Measurements from ENCODE around the gene FMN2.

FMN2 gene

GRCh38 chr1:240356568-240356967 lies 264.9 kb downstream of the FMN2 start:
- TF ChIP-seq, protein P1, sequence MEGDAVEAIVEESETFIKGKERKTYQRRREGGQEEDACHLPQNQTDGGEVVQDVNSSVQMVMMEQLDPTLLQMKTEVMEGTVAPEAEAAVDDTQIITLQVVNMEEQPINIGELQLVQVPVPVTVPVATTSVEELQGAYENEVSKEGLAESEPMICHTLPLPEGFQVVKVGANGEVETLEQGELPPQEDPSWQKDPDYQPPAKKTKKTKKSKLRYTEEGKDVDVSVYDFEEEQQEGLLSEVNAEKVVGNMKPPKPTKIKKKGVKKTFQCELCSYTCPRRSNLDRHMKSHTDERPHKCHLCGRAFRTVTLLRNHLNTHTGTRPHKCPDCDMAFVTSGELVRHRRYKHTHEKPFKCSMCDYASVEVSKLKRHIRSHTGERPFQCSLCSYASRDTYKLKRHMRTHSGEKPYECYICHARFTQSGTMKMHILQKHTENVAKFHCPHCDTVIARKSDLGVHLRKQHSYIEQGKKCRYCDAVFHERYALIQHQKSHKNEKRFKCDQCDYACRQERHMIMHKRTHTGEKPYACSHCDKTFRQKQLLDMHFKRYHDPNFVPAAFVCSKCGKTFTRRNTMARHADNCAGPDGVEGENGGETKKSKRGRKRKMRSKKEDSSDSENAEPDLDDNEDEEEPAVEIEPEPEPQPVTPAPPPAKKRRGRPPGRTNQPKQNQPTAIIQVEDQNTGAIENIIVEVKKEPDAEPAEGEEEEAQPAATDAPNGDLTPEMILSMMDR (IDR thresholded peaks at IDR 0.05; ENCODE audit: borderline replicate concordance, control extremely low read depth, extremely low read depth, insufficient read depth, missing control alignments) = no peak
- no peak for DNase-seq (ENCODE audit: low spot score)
- in situ Hi-C loops (cut with MboI; ENCODE audit: low sequenced_read_pairs, unreplicated experiment) = no loop called here

- DNase-seq (ENCODE audit: low spot score) = no peak
- in situ Hi-C loops (cut with MboI; ENCODE audit: low sequenced_read_pairs, unreplicated experiment) = no loop called here
- TF ChIP-seq, protein P1 (IDR thresholded peaks at IDR 0.05; ENCODE audit: borderline replicate concordance, control extremely low read depth, extremely low read depth, insufficient read depth, missing control alignments) = no peak
Measured at GRCh38 chr1:240362046-240362445, 270.4 kb downstream of the FMN2 start.

DNA sequence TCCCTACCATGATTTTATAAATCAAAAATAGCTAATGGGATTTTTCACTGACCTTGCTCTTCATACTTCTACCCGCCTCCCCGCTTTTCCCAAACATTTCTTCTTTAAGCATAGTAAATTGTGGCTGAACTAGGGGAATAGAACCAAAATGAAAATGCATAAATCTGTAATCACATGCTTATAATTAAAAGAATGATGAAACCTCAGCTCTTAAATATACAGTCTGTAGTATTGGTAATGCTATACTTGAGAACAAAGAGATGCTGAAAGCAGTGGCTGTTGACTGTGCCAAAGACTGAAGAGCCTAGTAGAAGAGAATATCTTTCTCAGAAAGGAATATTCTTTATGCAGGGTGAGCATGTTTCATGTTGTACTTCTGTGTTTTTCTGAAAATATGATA lies 271.1 kb downstream of the FMN2 start:
- DNase-seq (ENCODE audit: low spot score) = no peak
- TF ChIP-seq, protein P1 (IDR thresholded peaks at IDR 0.05; ENCODE audit: borderline replicate concordance, control extremely low read depth, extremely low read depth, insufficient read depth, missing control alignments) = no peak
- in situ Hi-C loops (cut with MboI; ENCODE audit: low sequenced_read_pairs, unreplicated experiment) = no loop called here

- in situ Hi-C loops (cut with MboI; ENCODE audit: low sequenced_read_pairs, unreplicated experiment) = no loop called here
- no peak for DNase-seq (ENCODE audit: low spot score)
- TF ChIP-seq, protein P1 (IDR thresholded peaks at IDR 0.05; ENCODE audit: borderline replicate concordance, control extremely low read depth, extremely low read depth, insufficient read depth, missing control alignments) = no peak
Measured at GRCh38 chr1:240363315-240363714, 271.6 kb downstream of the FMN2 start.

DNA sequence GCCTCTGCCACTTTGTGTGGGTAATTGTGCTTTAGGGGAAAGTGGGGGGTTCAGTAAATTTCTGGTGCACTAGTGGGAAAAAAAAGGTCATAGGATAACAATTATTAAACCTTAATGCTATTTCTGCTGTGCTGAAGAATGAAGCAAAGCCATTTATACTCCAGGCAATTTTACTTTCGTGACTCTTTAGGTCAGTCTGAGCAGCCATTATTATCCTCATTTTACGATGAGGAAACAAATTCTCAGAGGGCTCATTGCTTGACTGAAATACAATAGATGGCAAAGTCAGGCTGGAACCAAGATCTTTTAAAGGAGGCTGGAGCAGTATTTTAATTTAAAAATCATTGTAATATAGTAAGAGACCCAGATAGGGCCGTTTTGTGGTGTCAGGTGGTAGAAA lies 272.2 kb downstream of the FMN2 start:
- in situ Hi-C loops (cut with MboI; ENCODE audit: low sequenced_read_pairs, unreplicated experiment) = no loop called here
- no peak for DNase-seq (ENCODE audit: low spot score)
- TF ChIP-seq, protein P1 (IDR thresholded peaks at IDR 0.05; ENCODE audit: borderline replicate concordance, control extremely low read depth, extremely low read depth, insufficient read depth, missing control alignments) = no peak

DNA sequence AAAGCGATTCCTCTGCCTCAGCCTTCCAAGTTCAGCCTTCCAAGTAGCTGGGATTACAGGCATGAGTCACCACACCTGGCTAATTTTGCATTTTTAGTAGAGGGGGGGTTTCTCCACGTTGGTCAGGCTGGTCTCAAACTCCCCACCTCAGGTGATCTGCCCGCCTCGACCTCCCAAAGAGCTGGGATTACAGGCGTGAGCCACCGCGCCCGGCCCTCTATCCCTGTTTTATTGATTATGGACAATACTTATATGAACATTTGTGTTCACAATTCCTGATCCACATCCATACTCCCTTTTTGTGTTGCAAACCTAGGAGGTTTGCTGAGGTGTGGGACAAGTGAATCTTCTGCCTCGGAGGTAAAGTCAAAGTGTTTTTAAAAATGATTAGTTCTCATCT lies 275.0 kb downstream of the FMN2 start:
- in situ Hi-C loops (cut with MboI; ENCODE audit: low sequenced_read_pairs, unreplicated experiment) = no loop called here
- TF ChIP-seq, protein P1 (IDR thresholded peaks at IDR 0.05; ENCODE audit: borderline replicate concordance, control extremely low read depth, extremely low read depth, insufficient read depth, missing control alignments) = no peak
- DNase-seq (ENCODE audit: low spot score) = no peak

DNA sequence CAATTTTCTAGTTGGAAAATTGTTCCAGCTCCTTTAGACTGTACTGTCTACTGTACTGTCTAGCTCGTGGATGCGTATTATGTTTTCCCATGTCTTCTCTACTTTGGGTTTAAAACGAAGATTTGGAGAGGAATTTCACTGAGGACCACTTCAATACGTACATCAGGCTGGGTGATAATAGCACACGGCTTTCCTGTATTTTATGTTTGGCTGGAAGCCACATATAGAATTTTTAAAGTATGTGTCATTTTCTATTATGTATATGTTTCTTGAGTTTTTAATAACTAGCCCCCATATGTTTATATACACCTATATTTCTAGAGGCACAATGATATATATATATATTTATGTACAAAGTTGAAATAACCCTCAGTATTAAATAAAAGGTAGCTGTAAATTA lies 293.9 kb downstream of the FMN2 start:
- DNase-seq (ENCODE audit: low spot score) = no peak
- TF ChIP-seq, protein P1 (IDR thresholded peaks at IDR 0.05; ENCODE audit: borderline replicate concordance, control extremely low read depth, extremely low read depth, insufficient read depth, missing control alignments) = no peak
- in situ Hi-C loops (cut with MboI; ENCODE audit: low sequenced_read_pairs, unreplicated experiment) = no loop called here
